HT1080 (cell line): ENCODE results near the gene SERHL2. TPM values are rescaled to one million over a fixed set of nuclear protein-coding genes. Genes with fewer than 3 reads are reported as not detected.
"Not testable (repeated sequence)": the region's sequence is repeated elsewhere in the genome, so short reads cannot be mapped to it uniquely, and the experiment has no call there.

ENCODE experiments used
- DNase-seq: peaks from one replicate; pipeline ENCODE4 v3.0.0-alpha.2; 2015; ENCODE audit warnings: low read depth
- total RNA-seq: library from RNA; depleted of rRNA; stranded (reverse); fragments of >200 nt; shearing (Covaris generic); gene quantifications from 2 replicates; pipeline ENCODE4 v1.2.3, GENCODE V29; 2014

The SERHL2 gene
- total RNA-seq, 1 experiment from 2014 or later: 0.63 TPM

DNA sequence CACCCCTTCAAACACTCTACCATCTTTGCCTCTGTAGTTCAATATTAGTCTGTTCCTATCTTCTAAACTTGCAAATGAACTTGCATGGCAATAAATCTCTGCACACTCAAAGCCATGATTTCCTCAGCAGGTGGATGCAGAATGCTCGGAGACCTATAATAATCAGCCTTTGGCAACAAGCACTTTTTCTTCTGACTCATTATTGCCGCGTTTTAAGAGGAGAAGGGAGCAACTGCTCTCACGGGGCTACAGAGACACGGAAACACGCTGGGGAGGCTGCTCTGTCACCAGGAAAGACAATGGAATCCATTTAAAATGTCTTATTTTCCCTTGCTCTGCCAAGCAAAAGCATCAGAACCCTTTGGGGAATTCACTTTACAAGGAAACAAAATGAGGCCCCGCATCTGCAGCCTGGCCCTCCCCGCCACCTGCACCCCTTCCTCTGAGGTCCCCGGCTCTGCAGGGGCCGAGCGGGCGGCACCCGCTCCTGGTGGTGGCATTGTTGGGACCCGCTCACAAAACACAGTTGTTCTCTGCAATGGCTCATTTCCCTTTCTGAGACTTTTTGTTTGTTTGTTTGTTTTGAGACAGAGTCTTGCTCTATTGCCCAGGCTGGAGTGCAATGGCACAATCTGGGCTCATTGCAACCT lies 18.5 kb upstream of the SERHL2 start:
- DNase-seq: not testable (repeated sequence)

- DNase-seq: no peak
Observed at GRCh38 chr22:42536166-42536565, 17.6 kb upstream of the SERHL2 start.

- not testable (repeated sequence) for DNase-seq
Observed at GRCh38 chr22:42536634-42537033, 17.1 kb upstream of the SERHL2 start.

- not testable (repeated sequence) for DNase-seq
Observed at GRCh38 chr22:42537199-42537831, 16.4 kb upstream of the SERHL2 start.

- DNase-seq: not testable (repeated sequence)
Observed at GRCh38 chr22:42539236-42539771, 14.5 kb upstream of the SERHL2 start.

GRCh38 chr22:42544686-42545085 lies 9.1 kb upstream of the SERHL2 start:
- no peak for DNase-seq

DNA sequence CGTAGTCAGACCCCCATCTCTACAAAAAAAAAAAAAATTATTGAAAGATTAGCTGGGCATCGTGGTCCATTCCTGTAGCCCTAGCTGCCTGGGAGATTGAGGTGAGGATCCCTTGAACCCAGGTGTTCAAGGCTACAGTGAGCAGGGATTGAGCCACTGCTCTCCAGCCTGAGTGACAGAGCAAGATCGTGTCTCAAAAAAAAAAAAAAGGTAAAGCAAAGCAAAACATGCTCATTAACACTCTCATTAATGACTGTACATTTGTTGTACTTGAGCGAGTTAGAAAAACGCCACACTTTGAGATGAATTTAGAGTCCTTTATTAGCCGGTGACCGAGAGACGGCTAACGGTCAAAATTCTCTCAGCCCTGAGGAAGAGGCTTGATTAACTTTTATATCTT lies 6.2 kb upstream of the SERHL2 start:
- no peak for DNase-seq

DNA sequence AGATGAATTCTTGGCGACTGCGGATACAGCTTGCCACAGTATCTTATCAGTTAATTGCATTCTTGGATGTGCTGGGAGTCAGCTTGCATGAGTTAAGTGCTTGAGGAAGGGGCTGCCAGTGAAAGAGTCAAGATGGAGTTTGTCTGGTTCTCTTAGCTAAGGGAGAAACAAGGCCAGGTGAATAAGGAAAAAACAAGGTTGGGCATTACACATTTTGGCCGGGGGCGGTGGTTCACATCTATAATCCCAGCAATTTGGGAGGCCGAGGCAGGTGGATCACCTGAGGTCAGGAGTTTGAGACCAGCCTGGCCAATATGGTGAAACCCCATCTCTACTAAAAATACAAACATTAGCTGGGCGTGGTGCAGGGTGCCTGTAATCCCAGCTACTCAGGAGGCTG lies 5.6 kb upstream of the SERHL2 start:
- DNase-seq: not testable (repeated sequence)

DNA sequence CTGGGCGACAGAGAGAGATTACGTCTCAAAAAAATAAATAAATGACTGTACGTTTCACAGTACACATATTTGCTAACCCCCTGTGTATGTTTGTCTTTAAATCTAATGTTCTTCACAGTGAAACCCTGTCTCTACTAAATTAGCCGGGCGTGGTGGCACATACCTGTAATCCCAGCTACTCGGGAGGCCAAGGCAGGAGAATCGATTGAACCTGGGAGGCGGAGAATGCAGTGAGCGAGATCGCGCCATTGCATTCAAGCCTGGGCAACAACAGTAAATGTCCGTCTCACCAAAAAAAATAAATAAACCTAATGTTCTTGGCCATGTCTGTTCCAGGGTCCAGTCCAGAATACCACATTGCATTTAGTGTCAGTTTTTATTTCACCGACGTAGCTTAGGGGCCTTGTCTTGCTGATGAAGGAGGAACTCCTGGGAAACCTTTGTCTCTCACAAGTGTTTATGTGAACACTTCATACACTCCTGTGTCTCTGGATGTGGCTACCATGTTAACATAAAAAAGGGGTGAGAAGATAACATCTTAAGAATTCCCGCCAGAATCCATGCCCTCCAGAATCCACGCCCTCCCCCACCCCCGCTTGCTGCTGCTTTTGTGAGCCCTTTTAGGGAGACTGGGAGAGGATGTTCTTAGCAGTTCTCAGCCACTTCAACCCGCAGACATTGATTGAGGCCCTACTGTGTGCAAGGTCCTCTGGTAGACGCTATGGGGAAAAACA lies 5.0 kb upstream of the SERHL2 start:
- DNase-seq: no peak

DNA sequence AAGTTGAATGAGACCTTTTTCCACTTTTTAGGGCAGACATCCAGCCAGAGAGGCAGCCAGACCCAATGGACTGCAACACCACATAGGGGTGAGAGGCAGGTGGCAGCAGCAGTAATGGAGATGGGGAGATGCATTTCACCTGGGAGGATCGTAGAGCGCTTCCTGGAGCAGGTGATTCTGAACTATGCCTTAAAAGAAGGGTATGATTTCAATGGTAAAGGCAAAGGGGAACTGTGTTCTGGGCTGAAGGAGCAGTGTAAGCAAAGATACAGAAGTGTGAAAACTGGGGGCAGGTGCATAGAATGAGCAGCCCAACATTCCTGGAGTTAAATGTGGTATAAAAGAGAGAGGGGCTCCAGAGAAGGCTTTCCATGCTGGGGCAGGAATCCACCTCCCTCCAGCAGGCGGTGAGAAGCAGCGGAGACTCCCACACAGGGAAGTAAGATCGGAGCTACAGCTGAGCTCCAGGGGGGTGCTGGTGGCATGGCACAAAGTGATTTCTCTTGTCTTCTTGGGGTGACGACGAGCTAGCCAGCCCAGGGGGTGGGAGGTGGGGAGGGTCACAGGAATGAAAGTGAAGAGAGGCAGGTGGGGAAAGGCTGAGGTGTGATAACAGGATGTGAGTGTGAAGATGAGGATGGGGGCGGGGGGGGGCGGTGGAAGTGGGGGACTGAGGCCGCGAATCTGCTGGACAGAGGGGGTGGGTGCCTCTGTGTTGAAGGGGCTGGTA lies 4.3 kb upstream of the SERHL2 start:
- DNase-seq: no peak

DNA sequence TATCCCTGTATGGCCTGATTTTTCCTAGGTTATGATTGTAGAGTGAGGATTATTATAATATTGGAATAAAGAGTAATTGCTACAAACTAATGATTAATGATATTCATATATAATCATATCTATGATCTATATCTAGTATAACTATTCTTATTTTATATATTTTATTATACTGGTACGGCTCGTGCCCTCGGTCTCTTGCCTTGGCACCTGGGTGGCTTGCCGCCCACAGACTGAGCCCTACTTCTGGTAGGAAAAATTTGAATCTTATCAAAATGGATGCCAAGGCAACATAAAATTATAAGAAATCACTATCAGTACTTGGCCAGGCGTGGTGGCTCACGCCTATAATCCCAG lies 1.5 kb upstream of the SERHL2 start:
- DNase-seq: not testable (repeated sequence)

GRCh38 chr22:42560381-42560780 lies 6.6 kb downstream of the SERHL2 start:
- DNase-seq: no peak

DNA sequence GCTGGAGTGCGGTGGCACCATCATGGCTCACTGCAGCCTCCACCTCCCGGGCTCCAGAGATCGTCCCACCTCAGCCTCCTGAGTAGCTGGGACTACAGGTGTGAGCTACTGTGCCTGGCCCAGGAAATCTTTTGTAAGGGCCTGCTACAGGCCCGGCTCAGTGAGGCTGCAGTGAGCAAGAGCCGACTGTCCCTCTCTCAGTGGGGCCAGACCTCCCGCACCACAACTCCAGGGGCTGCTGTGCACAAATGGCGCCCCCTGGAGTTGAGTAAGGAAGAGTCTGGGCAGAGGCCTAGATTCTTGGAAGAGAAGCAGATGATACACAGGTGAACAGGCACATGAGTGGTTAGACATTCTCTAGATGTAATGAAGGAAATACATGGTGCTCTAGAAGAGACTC lies 7.0 kb downstream of the SERHL2 start:
- DNase-seq: no peak

DNA sequence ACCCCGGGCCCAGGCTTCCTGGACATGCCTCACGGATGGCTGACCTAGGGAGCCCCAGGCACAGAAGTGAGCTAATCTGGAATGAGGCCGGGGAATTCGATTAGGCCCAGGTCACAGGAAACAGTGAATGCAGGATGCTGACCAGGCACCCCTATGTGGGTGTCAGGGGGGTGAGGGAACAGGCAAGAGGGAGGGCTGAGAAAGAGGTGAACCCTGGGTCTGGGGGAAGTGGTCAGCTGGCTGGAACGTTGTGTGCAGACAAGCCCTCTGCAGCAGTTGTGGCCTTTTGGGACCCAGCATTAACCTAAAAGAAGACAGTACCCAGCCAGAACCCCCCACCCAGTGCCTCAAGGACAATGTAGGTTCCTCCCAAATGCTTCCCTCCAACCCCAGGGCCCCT lies 8.1 kb downstream of the SERHL2 start:
- DNase-seq: no peak

DNA sequence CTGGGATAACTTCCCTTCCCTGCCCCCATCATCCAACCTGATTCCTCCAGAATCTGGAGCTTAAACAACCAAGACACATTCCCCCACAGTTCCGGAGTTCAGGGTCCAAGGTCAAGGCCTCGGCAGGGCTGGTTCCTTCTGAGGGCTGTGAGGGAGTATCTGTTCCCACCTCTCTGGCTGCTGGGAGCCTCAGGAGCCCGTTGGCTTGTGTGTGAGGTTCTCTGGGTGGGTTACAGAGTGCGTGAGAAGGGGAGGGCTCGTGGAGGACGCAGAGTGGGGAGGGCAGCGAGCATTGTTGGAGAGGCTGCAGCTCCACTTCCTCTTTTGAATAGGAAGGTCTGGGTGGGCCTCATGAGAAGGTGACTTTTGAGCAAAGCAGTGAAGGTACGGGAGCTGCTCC lies 8.5 kb downstream of the SERHL2 start:
- no peak for DNase-seq

GRCh38 chr22:42562684-42563083 lies 8.9 kb downstream of the SERHL2 start:
- DNase-seq: no peak

DNA sequence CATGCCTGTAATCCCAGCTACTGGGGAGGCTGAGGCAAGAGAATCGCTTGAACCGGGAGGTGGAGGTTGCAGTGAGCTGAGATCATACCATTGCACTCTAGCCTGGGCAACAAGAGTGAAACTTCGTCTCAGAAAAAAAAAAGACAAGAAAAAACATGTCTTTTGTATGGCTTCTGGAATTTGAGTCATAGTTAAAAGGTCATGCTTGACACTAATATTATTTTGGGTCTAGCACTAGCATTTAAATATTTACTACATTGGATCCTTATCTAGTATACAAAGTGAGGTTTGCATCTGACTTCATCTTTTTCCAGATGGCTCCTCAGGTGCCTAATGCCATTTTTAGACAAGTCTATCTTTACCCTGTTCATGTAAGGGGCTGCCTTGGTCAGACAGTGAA lies 10.2 kb downstream of the SERHL2 start:
- DNase-seq: not testable (repeated sequence)

DNA sequence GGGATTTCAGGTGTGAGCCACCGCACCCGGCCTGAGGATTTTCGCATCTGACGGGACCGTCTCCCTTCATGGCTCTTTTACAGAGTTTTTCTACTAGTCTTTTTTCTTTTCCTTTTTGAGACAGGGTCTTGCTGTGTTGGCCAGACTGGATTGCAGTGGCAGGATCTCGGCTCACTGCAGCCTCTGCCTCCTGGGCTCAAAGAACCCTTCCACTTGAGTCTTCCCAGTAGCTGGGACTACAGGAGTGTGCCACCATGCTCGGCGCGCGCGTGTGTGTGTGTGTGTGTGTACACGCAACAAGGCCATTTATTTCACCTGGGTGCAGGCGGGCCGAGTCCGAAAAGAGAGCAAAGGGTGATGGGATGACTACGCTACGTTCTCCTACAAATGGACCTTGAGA lies 10.9 kb downstream of the SERHL2 start:
- no peak for DNase-seq

DNA sequence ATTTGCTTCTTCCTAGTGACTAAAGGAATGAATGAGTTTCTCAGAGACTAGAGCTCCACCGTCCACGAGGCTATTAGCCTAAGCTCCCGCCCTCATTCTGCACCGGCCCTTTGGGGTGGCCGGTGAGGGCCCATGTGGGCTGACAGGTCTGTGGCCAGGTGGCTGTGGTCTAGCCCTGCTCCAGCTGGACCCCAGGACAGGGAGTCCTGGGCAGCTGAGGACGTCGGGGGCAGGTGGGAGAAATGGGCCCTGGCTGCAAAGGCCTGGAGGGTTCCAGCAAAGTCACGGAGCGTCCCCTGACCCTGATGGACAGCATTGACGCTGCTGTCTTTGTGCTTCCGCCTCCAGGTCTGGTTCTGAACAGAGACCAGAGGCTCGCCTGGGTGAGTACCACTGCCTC lies 12.2 kb downstream of the SERHL2 start:
- DNase-seq: no peak

GRCh38 chr22:42567950-42568349 lies 14.2 kb downstream of the SERHL2 start:
- not testable (repeated sequence) for DNase-seq

DNA sequence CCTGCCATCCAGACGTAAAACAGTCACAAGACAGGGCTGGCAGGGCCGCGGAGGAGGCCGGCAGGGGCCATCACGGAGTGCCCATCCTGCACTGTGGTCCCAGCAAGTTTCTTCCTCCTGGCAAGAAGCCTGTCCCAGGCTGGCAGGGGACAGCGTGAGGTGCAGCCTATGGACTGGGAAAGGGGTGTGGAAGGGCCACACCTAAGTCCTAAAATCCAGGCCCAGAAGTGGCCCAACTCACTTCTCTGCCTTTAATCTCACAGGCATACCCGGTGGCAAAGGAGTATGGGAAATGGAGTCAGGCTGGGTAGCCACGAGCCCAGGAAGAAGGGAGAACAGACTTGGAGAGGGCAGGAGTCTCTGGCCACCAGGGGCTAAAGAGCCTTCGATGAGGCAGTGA lies 16.8 kb downstream of the SERHL2 start:
- DNase-seq: not testable (repeated sequence)

- not testable (repeated sequence) for DNase-seq
Observed at GRCh38 chr22:42571068-42571467, 17.3 kb downstream of the SERHL2 start.
